Measurements from ENCODE around the gene LZTR1. TPM values are rescaled to one million over a fixed set of nuclear protein-coding genes. Genes with fewer than 3 reads are reported as not detected.

Gene LZTR1
- total RNA-seq, 4 donors from 2014 or later: 41.1 to 60.8 (median 43.4) TPM

DNA sequence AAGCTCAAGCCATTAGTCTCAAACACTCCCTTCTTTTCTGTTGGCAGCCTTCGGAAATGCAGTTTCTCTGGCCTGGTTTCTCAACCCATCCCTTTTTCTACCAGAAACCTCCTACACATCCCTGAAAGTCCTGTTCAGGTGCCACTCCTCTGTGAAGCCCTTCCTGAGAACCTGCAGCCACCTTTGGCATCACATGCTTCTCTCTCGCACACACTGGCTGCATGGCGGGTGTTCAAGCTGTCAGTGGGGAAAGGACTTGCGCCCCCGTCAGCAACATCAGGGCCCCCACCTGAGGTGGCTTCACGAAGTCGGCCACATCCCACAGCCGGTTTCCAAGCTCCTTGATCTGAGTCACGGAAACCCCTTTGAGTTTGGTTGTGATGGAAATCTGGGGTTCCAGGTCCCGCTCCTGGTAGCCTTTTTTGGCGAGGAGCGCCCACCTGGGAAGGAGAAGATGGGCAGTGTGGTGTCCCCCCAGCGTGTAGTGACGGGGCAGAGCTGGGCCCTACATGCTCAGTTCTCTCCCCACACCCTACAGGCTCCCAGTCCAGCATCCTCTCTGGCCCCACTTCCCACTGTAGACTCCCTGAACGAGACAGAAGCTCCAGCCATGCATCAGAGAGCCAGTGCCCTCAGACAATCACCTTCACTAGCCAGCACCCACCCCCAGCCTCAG lies 61.9 kb downstream of the LZTR1 start:
- TF ChIP-seq, protein P1, sequence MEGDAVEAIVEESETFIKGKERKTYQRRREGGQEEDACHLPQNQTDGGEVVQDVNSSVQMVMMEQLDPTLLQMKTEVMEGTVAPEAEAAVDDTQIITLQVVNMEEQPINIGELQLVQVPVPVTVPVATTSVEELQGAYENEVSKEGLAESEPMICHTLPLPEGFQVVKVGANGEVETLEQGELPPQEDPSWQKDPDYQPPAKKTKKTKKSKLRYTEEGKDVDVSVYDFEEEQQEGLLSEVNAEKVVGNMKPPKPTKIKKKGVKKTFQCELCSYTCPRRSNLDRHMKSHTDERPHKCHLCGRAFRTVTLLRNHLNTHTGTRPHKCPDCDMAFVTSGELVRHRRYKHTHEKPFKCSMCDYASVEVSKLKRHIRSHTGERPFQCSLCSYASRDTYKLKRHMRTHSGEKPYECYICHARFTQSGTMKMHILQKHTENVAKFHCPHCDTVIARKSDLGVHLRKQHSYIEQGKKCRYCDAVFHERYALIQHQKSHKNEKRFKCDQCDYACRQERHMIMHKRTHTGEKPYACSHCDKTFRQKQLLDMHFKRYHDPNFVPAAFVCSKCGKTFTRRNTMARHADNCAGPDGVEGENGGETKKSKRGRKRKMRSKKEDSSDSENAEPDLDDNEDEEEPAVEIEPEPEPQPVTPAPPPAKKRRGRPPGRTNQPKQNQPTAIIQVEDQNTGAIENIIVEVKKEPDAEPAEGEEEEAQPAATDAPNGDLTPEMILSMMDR (IDR thresholded peaks at IDR 0.05; ENCODE audit: low read depth): no peak

DNA sequence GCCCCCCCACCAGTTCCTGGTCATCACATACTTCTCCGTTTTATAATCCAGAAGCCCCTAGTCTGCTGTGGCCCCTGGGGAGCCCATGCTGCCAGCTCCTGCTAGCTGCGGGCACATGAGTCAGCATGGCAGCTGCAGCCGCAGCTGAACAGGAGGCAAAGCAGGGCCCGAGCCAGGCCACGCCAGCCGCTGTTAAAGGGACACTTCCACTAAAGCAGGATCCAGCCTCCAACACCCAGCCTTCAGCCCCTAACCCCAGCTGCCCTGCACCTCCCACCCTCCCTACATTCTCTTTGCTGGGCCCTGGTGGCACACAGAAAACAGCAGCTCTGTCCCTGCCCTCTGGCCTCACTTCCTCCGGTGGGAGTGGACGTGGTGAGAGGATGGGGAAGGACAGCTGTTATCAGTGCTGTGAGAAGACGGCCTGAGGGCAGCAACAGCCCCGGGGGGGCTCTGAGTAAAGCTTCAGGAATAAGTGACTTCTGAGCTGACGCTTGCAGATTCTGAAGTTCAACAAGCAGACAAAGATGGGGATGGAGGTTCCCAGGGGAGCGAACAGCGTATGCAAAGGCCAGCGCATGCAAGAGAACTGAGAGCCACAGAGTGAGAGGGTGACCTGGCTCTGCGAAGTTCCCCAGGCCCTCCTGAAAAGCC lies 63.0 kb downstream of the LZTR1 start:
- TF ChIP-seq, protein P1 (IDR thresholded peaks at IDR 0.05; ENCODE audit: low read depth): no peak

DNA sequence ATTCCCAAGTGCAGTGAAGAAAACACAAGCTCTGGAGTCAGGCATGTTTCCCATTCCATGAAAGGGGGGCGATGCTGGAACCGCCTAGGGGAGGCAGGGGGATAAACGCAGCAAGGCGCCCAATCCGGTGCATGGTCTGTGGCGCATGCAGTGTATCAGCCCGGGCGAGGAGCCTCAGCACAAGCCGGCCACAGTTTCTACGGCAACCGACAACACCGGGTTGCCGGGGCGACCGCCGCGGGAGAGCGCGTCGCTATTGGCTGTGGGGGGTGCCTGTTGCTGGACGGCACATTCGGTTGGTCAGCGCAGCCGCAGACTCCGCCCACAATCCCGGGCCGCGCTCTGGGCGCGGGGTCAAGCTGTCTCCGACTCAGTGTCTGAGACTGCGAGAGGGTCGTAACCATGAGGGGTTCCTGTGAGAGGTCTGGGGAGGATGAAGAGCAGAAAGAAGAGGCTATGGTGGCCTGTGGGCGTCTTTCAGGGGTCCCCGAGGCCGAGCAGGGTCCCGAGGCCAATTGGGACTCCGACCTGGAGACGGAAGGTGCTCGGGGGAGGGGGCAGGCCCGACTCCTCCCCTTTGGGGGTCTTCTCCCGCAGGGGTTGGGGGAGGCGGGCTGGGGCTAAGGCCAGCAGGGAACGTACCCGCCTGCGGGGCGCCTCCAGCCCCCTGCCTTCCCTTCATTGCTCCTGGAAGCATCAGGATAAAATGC lies 63.6 kb downstream of the LZTR1 start, which contains the start of gene LRRC74B:
TSS of gene LRRC74B (plus strand) at position 362 of the 710 bp plus-strand sequence. CDS start at position 403, 41 bp downstream.
- TF ChIP-seq, protein P1 (IDR thresholded peaks at IDR 0.05; ENCODE audit: low read depth): no peak

DNA sequence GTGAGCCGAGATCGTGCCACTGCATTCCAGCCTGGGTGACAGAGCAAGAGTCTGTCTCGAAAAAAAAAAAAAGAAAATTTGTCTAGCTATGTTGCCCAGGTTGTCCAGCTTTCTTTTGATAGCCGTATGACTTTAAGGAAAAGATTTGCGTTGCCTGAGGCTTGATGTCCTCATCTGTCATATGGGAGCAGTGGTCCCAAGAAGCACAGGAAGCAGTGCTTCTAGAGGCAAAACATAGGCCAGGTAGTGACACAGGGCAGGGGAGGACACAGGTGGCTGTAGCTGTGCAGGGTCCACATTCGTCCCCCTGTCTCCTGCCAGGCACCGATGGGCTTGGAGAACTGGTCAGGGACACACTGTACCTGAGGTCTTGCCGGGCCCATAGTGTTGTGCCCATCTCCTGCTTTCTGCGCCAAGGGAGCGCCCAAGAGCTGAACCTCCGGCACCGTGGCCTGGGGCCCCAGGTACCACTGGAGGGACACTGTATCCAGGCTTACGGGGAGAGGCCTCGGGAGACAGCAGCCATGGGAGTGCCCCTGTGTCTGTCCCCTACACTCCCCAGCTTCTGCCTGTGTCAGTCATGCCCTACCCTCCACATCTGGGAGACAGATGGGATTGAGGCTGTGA lies 65.1 kb downstream of the LZTR1 start:
- TF ChIP-seq, protein P1 (IDR thresholded peaks at IDR 0.05; ENCODE audit: low read depth): no peak

DNA sequence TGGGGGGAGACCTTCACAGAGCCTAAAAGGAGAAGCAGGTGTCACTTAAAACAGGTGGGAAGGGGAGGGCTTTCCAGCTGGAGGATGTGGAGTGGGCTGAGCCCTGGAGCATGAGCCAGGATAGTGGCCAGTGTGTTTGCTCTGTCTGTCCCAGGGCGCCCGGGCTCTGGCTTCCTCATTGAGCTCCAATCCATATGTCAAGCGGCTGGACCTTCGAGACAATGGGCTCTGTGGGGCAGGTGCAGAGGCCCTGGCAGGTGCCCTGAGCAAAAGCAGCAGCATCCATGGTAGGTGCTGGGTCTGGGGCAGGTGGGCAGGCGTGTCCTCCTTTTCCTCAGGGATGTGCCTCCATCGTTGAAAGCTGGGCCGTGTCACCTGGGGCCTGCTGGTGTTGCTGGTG lies 65.6 kb downstream of the LZTR1 start:
- TF ChIP-seq, protein P1 (IDR thresholded peaks at IDR 0.05; ENCODE audit: low read depth): no peak

Small RNAs within 50 kb of the gene (small RNA-seq; reads per million reads assigned to genes)
- not detected for gene MIR649

Other genes starting within 250 kb of the LZTR1 start
- under 1 TPM in 1 of 4 donors, not detected in 3; 0.22 TPM for gene SERPIND1, start 208.2 kb upstream of the LZTR1 start, total RNA-seq
- 10 to 100 TPM; 67.3 to 92.9 (median 76.5) TPM for gene PI4KA, start 123.5 kb upstream of the LZTR1 start, total RNA-seq
- 10 to 100 TPM; 20.5 to 27.1 (median 24.4) TPM for gene SNAP29, start 123.3 kb upstream of the LZTR1 start, total RNA-seq
- gene CRKL, start 64.9 kb upstream of the LZTR1 start, total RNA-seq: 10 to 100 TPM; 32.1 to 39.8 (median 35.9) TPM
- 1 to 10 TPM; 1.3 to 5.7 (median 1.5) TPM for gene AIFM3, start 15.0 kb upstream of the LZTR1 start, total RNA-seq
- 10 to 100 TPM; 20.7 to 26.6 (median 23.5) TPM for gene THAP7, start 19.8 kb downstream of the LZTR1 start, total RNA-seq
- 1 to 10 TPM in 2 of 4 donors, under 1 TPM in 2; 0.49 to 3.7 (median 1.2) TPM for gene P2RX6, start 32.9 kb downstream of the LZTR1 start, total RNA-seq
- 1 to 10 TPM in 3 of 4 donors, under 1 TPM in 1; 0.94 to 4.4 (median 2.1) TPM for gene SLC7A4, start 50.3 kb downstream of the LZTR1 start, total RNA-seq
- gene LRRC74B, start 63.6 kb downstream of the LZTR1 start, total RNA-seq: not detected

Measured in subcutaneous adipose tissue (tissue), 4 donors.